SKM-1 (cell line): Measurements from ENCODE around the gene STK32C.

ENCODE experiments used
- DNase-seq: peaks from one replicate; lab custom pipeline; 2025; ENCODE audit not compliant: unreplicated experiment; lab: John Stamatoyannopoulos, UW

Gene STK32C

DNA sequence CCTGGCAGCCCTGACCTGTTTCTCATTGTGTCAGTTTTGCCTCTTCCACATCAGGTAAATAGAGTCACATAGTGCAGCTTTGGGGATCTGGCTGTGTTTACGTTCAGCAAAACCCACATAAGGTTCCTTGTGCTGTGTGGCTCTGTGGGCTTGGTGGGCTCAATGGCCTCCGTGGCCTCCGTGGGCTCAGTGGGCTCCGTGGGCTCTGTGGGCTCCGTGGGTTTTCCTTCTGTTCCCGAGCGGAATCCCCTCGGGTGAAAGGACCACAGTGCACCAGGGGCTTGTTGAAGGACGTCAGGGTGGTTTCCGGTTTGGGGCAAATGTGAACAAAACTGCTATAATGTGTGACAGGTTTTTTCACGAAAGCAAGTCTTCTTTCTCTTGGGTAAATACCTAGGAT lies 133.5 kb downstream of the STK32C start:
- no peak for DNase-seq

DNA sequence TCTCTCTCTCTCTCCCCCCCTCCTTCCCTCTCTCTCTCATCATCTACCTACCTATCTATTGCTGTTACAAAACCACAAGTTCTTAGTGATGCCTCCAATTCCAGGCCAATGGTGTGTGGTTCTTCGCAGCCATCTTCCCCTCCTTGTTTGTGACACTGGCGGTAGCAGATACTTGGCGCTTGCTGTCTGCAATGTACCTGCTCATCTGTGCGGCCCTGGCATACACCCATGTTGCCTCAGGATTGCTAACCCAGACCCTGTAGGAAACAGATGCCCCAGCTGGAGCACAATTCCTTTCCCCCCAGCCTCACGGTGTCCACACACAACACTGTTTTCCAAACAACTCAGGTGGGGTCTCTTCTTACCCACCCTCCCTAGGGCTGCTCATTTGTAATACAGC lies 134.6 kb downstream of the STK32C start:
- DNase-seq: no peak

DNA sequence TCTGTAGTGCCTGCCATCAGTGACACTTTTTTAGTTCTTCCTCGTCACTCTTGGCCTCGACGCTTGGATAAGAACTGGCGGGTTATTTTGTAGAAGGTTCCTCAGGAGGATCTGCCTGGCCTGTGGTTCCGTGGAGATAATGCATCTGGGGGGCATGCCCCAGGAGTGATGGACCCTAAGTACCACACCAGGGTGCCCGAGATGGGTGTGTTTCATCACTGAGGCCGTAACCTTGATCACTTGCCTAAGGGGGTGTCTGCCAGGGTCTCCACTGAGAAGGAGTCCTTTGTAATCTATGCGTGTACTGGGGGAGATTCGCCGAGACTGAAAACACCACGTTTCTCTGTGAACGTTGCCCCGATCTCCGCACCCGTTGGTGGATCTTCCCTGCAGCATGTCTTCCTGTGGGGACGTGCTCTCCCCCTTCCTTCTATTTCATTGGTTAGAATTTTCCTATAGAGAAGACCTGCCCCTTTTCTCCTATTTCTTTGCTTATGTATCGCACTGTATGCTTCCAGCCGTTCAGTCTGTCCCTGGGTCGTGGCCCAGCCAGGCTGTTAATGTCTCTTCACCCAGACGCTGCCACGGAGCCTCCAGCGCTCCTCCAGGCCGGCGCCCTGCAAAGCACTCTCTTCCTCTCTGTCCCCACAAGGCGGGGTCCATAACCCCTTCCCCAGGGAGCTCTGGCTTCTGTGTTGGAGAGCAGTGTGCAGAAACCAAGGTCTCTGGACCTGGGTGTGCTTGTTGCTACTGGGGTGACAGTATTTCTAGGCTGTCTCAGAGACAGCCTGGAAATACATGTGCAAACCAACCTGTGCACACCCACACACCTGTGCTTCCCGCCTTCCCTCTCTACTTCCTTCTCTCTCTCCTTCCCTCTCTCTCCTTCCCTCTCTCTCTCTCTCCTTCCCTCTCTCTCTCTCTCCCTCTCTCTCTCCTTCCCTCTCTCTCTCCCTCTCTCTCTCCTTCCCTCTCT lies 135.4 kb downstream of the STK32C start:
- DNase-seq: no peak

DNA sequence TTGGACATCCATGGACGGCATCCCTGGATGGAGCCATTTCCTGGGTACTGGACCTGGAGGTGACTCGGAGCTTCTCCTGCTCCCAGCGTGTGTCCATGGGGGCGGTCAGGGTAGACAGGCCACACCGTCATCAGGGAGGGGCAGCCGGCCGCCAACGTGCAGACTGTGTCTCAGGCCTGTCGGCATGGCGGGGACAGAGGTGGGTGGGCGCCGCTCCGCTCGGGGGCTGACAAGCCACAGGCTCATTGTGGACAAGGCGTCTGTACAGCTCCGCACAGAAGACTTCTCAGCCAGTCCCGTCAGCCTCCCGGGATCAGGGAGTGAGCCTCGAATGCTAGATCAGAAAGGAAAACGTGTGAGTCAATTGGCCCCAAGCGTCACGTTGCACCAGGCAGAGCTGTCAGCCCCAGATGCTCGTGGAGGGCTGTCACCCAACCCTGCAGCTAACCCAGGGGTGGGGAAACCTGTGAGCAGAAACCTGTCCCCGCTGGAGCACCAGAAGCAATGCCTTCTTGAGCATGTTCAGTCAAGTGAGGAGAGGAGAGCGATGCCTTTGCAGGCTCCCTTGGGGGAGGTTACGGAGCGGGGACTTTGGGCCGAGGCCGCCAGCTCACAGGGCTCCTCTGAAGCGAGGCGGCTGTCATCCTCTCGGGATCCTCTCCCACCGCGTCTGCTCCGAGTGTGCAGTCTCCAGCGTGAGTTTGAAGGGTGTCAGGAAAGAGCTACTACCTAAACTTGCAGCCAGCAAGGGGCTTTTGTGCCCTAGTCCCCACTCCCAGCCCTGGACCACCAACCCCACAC lies 137.0 kb downstream of the STK32C start:
- no peak for DNase-seq

DNA sequence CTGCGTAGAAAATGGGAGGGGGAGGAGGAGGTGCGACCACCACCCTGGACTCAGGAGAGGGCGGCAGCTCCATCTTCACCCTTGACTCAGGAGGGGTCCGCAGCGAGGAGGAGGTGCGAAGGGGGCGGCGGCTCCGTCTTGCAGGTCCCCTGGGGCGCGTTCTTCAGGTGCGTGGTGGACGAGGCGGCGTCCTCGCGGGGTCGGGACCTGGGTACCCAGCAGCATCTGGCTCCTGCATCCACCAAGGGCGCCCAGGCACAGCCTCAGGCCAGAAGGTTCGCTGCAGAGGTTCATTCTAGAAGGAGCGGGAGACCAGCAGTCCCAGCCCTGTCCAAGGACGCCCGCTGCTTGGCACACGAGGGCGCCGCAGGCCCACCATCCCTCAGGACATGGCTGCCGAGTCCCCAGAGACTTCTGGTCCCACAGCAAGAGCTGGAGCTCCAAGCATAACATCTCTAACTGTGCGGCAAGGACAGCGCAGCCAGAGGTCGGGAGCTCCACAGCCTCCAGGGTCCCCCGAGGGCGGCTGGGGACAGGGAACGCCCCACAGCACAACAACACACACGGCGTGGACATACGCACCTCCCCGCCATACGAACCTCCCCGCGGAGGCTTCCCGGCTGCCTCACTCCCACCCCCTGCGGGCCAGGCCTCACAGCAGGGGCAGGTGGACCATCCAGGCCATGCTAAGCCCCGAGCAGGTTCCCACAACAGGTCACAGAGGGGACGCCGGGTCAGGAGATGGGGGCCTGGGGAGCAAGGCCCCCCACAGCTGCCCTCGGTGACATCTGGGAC lies 137.8 kb downstream of the STK32C start:
- no peak for DNase-seq

DNA sequence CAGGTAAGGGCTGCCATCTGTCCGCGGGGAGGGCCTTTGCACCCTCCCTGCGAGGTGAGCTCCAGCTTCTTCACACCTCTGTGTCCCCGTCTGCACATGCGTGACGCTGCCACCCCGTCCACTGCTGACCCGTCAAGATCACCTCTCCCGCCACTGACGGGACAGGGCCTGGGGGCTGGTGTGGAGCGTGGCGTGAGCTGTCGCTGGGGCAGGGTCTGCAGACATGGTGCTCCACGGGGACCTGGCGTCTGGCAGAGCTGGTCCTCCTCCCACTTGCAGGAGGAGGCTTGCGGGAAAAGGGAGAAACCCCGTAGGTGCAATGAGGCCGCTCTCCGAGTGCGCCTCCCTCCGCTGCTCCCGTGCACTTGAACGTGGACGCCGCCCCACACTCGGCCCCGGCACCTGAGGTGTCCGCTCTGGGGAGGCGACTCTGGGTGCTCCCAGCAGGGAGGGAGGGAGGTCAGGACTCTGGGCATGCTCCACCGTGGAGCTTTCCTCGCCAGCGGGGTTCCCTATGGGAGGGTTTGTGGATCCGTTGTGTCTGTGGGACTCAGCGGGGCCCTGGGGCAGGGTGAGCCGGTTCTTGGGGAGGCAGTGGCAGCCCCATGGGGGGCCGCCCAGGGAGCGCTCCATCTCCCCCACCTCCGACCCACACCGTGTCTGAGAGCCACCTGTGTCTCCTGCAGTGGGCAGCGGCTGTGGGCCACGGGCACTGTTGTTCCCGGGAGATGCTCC lies 138.6 kb downstream of the STK32C start:
- no peak for DNase-seq

DNA sequence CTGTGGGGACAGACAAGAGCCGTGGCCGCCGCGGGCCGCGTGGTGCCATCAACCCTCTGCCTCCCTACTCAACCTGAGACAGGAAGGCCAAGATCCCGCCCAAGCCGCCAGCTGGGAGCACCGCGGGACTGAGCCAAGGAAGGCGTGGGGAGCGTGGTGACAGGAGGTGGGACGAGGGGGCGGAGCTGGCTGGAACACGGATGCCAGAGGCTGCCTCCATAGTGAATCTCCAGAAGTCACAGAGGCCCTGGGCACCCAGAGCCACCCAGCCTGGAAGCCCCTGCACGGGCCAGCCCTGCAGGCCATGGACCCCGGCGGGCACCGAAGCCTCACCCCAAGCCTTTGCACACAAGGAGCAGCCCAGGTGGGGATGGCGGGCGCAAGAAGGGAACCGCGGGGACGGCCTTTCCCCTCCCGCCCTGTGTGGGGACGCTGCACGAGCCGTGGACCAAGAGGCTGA lies 139.1 kb downstream of the STK32C start:
- no peak for DNase-seq

DNA sequence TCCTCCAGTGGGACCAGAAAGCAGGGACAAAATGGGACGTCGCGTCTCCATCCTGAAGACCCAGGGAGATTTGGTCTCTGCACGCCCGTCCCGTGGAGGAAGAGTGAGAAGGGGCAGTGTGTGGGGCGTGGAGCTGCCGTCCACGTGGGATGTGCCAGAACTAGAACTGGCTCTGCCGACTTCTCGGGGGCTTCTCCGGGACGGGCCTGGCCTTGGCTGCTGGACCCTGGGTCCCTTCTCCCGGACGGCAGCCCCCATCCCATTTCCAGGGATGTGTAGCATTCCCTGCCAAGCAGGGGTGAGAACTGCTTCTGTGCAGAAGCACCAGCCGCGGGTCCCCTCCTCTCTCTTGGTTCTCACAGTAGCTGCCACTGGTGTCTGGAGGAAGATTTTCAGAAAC lies 139.8 kb downstream of the STK32C start:
- DNase-seq: no peak

DNA sequence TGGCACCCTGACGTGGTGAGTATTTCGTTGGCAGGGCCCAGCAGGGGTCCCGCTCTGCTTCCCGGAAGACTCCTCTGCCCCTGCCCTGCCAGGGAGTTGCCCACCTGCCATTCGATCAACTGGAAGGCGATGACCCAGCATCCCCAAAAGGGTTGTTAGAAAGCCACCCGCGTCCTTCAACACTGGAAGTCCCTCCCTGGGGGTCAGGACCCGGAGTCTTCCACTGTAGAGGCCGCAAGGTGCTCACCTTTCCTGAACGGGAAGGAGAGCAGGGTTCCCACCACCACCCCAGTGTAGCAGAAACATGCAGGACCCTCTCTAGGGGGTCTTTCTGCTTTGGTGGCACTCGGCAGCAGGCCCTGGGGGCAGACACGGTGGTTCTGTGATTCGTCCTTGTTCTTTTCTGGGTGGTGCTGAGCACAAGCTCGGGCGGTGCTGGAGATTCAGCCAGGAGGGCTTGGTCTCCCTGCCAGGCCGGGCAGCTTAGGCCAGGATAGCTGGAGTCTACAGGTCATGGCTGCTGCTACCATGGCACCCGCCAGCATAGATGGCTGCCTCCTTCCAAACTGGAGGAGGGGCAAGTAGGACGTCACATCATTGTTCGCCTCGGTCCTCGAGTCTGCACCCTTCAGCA lies 140.6 kb downstream of the STK32C start:
- no peak for DNase-seq

DNA sequence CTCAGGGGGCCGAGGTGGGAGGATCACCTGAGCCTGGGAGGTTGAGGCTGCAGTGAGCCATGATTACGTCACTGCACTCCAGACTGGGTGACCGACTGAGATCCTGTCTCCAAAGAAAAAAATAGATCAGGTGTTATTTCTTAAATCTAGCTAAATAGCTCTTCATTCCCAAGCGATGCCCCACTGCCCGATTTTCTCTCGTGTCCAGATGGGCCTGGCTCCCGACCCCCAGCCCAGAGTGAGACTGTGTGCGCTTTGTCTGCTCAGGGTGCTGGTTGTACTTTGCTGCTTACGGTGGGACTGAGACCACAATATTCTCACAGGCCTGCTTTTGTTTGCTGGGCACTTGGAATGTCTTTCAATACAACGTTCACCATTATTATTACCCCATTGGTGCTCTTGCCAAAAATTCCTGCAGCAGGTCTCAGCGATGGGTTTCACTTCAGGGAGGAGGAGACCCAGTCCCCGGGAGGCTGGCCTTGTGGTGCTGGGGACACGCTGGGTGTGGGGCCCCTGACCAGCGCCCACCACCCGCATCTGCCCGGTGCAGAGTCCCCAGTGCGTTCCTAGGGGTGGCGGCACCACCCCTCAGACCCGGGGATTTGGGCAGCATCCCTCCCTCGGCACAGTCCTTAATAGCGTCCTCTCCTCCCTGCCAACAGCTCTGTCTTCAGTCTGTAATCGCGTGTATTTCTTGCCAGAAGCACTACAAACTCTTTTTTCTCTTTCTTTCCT lies 141.4 kb downstream of the STK32C start:
- DNase-seq: no peak

DNA sequence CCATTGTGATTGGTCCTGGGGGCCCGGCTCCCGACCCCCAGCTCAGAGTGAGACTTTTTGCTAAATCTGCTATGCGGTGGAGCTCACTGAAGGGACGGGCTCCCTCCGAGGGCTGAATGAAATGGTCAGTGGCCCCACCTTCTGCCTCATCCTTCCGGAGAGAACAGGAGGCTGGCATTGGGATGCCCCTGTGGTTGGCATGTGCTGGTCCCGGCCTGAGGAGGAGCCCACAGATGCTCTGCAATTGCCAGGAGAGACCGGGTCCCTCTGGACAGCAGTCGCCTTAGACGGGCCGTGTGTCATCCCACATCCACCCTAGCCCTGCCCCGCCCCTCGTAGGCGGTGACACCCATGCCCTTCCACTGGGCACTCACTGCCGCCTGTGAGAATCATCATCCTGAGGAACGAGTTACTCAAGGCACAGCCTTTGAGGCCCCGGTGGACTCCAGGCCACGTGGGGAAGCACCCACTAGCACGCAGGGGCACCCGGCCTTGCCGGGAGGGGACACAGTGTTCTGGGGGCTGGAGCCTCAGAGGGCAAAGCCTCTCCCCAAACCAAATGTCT lies 142.3 kb downstream of the STK32C start:
- no peak for DNase-seq

DNA sequence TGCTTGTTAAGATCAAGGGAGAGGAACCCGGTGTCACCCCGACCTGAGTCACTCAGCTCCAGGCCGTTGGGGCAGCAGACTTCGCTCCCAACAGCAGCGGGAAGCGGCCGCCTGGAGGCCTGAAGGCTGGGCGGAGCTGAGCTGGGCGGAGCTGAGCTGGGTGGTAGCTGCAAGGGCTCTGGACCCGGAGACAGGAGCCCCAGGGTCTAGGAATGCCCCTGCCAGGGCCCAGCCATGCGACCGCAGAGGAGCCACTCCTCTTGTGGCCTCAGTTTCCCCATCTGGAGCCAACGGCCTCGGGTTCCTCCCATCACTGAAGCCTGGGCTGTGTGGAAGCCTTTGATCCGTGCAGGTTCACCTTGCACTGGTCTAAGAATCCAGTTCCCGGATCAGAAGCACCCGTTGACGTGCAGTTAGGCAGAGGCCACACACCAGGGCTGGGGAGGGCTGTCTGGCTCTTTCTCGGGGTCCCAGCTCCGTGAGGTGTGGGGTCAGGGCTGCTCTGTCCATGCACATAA lies 142.9 kb downstream of the STK32C start:
- DNase-seq: no peak

DNA sequence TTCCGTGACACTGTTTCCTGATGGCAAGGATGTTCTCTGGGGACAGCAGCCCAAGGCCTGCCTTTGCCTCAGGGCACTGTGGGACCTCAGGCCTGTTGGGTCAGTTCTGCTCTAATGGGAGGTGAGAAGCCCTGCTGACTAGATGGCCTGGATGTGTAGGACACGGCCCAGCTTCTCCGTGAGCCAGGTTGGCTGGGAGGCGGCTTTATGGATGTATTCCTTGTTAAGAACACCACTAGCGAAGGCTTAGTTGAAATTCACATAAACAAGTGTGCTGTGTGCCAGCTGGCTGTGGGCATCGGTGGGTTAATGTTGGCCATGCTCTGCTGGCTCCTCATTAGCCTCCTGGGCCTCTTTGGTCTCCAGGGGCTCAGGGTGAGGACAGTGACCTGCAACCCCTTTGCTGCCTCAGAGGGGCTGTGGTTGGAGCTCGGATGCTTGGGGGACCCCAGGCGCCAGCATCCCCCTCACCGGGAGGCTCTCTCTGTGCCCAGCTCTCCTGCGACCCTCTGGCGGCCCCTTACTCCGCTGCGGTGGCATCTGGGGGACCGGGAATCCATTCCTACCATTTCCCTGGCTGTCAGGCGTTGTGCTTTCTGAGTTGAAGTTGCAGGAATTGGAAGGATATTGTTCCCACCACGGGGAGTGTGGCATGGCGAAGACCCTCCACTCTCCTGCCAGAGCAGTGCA lies 143.8 kb downstream of the STK32C start:
- DNase-seq: no peak

DNA sequence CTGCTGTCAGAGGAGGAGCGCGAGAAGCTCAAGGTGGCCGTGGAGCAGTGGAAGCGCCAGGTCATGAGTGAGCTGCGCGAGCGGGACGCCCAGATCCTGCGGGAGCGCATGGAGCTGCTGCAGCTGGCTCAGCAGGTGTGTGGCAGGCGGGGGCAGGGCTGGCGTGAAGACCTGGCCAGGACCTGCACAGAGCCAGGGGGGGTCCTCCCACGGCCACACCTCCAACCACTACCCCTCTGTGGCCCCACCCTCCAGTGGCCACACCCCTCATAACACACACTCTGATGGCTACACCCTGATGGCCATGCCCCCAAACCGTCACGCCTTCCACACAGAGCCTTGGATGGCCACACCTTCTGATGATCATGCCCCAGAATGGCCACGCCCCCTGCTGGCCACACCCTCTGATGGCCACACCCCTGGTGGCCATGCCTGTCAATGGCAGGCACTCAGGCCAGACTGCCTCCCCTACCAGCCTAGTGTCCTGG lies 144.4 kb downstream of the STK32C start:
- no peak for DNase-seq

DNA sequence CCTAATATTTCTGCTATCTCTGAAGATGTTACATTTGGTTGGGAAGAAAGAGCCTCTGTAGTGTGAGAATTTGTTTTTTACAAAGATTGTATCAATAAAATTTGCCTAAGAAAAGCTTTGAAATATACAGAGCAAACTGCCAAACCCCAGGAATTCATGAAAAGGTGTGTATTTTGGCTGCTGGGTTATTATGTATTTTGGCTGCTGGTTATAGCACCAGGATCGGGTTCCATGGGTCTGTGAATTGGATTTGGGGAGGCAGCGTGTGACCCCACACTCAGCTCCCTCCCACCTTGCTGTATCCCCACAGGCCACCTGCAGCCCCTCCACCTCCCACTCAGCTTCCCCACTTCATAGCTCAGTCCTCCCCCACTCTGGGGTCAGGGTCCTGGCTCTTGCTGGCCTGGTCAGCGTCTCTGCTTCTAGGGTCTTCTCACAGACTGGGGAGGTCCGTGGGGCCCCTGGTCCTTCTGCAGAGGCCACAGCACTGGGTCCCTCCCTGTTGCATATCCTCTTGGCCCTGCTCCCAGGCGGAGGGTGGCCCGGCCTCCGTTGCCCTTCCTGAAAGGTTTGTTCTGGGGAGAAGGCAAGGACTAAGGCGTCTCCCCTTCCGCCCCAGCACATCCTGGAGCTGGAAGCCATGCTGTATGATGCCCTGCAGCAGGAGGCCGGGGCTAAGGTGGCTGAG lies 145.0 kb downstream of the STK32C start:
- DNase-seq: no peak

DNA sequence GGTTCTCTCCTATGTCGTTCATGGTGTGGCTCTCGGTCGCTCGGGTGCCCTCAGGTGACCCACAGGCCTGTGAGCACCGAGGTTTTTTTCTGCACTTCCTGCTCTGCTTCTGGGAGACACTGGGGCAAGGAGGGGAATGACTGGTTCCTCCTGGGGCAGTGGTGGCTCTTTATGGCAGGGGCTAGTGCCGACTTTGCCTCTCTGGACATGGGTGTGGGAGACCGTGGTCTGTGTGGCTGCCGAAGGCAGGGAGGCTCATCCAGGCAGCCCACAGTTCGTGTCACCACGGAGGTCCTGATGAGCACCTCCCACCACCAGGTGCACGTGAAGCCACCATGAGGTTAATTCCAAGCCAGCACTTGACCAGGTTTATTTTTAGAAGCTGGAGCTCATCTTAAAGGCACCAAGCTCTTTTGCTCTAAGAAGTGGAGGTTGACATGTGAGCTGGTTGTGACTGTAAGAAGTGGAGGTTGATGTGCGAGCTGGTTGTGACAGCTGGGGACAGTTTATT lies 145.7 kb downstream of the STK32C start:
- DNase-seq: peak; percentile 26
